ENCODE measurements around the gene EPS15. TPM values are rescaled to one million over a fixed set of nuclear protein-coding genes. Genes with fewer than 3 reads are reported as not detected.

EPS15 gene
- total and polyA plus RNA-seq, 2 of the 13 experiments (the other 11 are each of a cell fraction or from before 2014, with no cell fraction given) = 14.3 to 19.3 TPM

DNA sequence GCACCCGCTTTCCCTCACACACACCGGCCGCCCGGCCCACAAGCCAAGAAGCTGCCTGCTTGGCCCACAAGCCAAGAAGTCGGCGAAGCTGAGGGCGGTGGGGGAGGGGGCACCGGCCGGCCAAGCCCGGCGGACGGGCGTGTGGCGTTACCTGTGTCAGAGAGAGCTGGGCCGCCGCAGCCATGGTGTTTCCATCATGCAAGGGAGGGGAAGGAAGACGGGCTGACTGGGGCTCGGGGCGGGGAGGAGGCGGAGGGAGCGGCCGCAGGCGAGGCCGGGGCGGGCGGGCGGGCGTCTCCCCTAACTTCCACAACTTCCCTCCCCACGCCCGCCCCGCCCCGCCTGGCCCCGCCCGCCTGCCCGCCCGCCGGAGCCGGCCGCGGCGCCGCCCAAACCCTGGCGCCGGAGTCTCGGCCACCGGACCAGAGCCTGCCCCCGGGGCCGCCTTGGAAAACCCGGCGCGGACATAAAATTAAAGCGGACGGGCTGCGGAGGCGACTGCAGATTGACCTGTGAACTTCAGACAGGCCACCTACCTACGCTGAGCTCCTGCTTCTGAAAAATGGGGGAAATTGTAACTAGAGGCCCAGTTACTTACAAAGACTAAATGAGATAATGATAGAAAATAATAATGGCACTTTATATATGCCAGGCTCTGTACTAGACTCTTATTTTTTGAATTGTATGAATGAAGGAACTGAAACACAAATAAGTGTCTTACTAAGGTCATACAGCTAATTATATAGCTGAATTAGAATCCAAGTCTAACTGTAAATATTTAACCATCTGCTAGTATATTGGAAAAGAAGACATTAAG, at the start of gene EPS15 (continued):
- TF ChIP-seq, protein P1, sequence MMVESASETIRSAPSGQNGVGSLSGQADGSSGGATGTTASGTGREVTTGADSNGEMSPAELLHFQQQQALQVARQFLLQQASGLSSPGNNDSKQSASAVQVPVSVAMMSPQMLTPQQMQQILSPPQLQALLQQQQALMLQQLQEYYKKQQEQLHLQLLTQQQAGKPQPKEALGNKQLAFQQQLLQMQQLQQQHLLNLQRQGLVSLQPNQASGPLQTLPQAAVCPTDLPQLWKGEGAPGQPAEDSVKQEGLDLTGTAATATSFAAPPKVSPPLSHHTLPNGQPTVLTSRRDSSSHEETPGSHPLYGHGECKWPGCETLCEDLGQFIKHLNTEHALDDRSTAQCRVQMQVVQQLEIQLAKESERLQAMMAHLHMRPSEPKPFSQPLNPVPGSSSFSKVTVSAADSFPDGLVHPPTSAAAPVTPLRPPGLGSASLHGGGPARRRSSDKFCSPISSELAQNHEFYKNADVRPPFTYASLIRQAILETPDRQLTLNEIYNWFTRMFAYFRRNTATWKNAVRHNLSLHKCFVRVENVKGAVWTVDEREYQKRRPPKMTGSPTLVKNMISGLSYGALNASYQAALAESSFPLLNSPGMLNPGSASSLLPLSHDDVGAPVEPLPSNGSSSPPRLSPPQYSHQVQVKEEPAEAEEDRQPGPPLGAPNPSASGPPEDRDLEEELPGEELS (CRISPR knock-in tag; IDR thresholded peaks at IDR 0.05) = peak; percentile 7; the same call in 1 of the 2 replicates
- TF ChIP-seq ZNF746 (CRISPR knock-in tag; IDR thresholded peaks at IDR 0.05) (peak; percentile 86), ZNF773 (CRISPR knock-in tag; IDR thresholded peaks at IDR 0.05; ENCODE audit: borderline replicate concordance) (no peak), ONECUT2 (CRISPR knock-in tag; IDR thresholded peaks at IDR 0.05) (no peak), ZNF790 (CRISPR knock-in tag; IDR thresholded peaks at IDR 0.05; ENCODE audit: borderline replicate concordance) (no peak), POLR2A (IDR thresholded peaks at IDR 0.05; ENCODE audit: insufficient read depth in 1 of 2, low read depth in 2 of 2, low read length in 2 of 2) (peak in 1 of 2 experiments; percentile 64; a peak in 2 of 4 replicates), ZNF777 (CRISPR knock-in tag; IDR thresholded peaks at IDR 0.05) (peak; percentile 36; the same call in 1 of the 2 replicates), SNAI1 (CRISPR knock-in tag; IDR thresholded peaks at IDR 0.05; ENCODE audit: borderline replicate concordance) (no peak), SOX5 (CRISPR knock-in tag; IDR thresholded peaks at IDR 0.05; ENCODE audit: borderline replicate concordance) (0 out of 2 replicates have a peak, but pooled peaks have one; percentile 20), PHF21A (CRISPR knock-in tag; IDR thresholded peaks at IDR 0.05) (no peak), FOSL2 (CRISPR knock-in tag; IDR thresholded peaks at IDR 0.05) (no peak), ZSCAN12 (CRISPR knock-in tag; IDR thresholded peaks at IDR 0.05) (no peak), ZNF546 (CRISPR knock-in tag; conservative IDR thresholded peaks at IDR 0.05) (peak; percentile 66; the same call in 1 of the 2 replicates), ZC3H13 (CRISPR knock-in tag; IDR thresholded peaks at IDR 0.05) (no peak), HHEX (CRISPR knock-in tag; IDR thresholded peaks at IDR 0.05) (no peak), ZNF776 (CRISPR knock-in tag; IDR thresholded peaks at IDR 0.05) (peak; percentile 68), KLF12 (CRISPR knock-in tag; IDR thresholded peaks at IDR 0.05; ENCODE audit: borderline replicate concordance) (0 out of 2 replicates have a peak, but pooled peaks have one; percentile 13), PHF20 (CRISPR knock-in tag; IDR thresholded peaks at IDR 0.05) (peak; percentile 42), ZNF558 (CRISPR knock-in tag; IDR thresholded peaks at IDR 0.05; ENCODE audit: borderline replicate concordance) (peak; percentile 77; the same call in 1 of the 2 replicates), ZNF552 (CRISPR knock-in tag; IDR thresholded peaks at IDR 0.05; ENCODE audit: borderline replicate concordance) (0 out of 2 replicates have a peak, but pooled peaks have one; percentile 5), ZMYM2 (CRISPR knock-in tag; IDR thresholded peaks at IDR 0.05) (no peak), BCL6 (CRISPR knock-in tag; IDR thresholded peaks at IDR 0.05) (no peak), LCORL (IDR thresholded peaks at IDR 0.05) (no peak), LCORL (CRISPR knock-in tag; IDR thresholded peaks at IDR 0.05) (0 out of 2 replicates have a peak, but pooled peaks have one; percentile 20), SP5 (CRISPR knock-in tag; IDR thresholded peaks at IDR 0.05; ENCODE audit: borderline replicate concordance, low read depth) (peak; percentile 5; the same call in 1 of the 2 replicates), SNAPC2 (CRISPR knock-in tag; IDR thresholded peaks at IDR 0.05) (no peak)
- TF ChIP-seq, protein P2, sequence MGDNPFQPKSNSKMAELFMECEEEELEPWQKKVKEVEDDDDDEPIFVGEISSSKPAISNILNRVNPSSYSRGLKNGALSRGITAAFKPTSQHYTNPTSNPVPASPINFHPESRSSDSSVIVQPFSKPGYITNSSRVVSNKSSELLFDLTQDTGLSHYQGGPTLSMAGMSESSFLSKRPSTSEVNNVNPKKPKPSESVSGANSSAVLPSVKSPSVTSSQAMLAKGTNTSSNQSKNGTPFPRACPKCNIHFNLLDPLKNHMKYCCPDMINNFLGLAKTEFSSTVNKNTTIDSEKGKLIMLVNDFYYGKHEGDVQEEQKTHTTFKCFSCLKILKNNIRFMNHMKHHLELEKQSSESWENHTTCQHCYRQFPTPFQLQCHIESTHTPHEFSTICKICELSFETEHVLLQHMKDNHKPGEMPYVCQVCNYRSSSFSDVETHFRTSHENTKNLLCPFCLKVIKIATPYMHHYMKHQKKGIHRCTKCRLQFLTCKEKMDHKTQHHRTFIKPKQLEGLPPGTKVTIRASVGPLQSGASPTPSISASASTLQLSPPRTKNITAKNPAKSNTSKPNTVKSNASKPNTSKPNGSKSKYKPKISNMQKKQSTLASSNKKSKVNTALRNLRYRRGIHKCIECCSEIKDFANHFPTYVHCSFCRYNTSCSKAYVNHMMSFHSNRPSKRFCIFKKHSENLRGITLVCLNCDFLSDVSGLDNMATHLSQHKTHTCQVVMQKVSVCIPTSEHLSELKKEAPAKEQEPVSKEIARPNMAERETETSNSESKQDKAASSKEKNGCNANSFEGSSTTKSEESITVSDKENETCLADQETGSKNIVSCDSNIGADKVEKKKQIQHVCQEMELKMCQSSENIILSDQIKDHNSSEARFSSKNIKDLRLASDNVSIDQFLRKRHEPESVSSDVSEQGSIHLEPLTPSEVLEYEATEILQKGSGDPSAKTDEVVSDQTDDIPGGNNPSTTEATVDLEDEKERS (CRISPR knock-in tag; IDR thresholded peaks at IDR 0.05) = peak; percentile 78
